Gastrocnemius medialis (tissue), 4 donors: ENCODE data around the gene TKTL2.

Experiments used
- POLR2A ChIP-seq, 2 donors: fragments of 450-650 bp; IDR thresholded peaks; one replicate each; pipeline ENCODE4 v1.6.1; 2017; ENCODE audit warnings: antibody characterized with exemption in 2 of 2, mild to moderate bottlenecking in 2 of 2, moderate library complexity in 2 of 2
- TF ChIP-seq, protein P1 (sequence below), 5 experiments: fragments of 450-650 bp in 3 of 5; fragments of 200-600 bp in 2 of 5; sonication (generic) in 2 of 5; IDR thresholded peaks in 4 of 5; conservative IDR thresholded peaks in 1 of 5; 1 replicate in 4 of 5; 2 replicates in 1 of 5; pipeline ENCODE4 v1.5.1; 2016 to 2019; ENCODE audit warnings: antibody characterized with exemption in 5 of 5, mild to moderate bottlenecking in 3 of 5, moderate library complexity in 3 of 5

DNA sequence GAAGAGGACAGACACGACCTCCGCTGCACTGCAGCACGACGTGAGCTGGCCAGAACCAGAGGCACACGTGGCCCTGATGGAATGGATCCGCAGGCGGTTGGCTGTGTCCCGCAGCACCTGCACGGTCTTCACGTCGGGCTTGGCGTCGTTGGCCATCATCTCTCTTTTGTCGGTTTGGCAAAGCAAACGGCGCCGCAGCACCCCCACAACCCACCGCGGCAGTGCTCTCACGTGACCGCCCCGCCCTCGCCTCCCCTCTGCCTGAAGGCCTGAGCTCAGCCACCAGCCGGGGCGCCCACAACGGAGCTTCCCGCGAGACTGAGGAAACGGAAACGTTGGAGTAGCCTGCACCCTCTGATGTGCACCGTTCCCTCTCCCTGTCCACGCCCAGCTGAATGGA lies at the start of gene TKTL2:
- TF ChIP-seq, protein P1, sequence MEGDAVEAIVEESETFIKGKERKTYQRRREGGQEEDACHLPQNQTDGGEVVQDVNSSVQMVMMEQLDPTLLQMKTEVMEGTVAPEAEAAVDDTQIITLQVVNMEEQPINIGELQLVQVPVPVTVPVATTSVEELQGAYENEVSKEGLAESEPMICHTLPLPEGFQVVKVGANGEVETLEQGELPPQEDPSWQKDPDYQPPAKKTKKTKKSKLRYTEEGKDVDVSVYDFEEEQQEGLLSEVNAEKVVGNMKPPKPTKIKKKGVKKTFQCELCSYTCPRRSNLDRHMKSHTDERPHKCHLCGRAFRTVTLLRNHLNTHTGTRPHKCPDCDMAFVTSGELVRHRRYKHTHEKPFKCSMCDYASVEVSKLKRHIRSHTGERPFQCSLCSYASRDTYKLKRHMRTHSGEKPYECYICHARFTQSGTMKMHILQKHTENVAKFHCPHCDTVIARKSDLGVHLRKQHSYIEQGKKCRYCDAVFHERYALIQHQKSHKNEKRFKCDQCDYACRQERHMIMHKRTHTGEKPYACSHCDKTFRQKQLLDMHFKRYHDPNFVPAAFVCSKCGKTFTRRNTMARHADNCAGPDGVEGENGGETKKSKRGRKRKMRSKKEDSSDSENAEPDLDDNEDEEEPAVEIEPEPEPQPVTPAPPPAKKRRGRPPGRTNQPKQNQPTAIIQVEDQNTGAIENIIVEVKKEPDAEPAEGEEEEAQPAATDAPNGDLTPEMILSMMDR (IDR thresholded peaks at IDR 0.05 in 4 of 5, conservative IDR thresholded peaks at IDR 0.05 in 1 of 5): no peak
- no peak for TF ChIP-seq POLR2A (IDR thresholded peaks at IDR 0.05)
